Raji (cell line): Measurements from ENCODE around the gene KCNJ6.

ENCODE experiments used
- POLR2A ChIP-seq: IDR thresholded peaks from 2 replicates; pipeline ENCODE4 v1.6.1; 2011; ENCODE audit warnings: low read depth, low read length, control low read depth; ENCODE audit not compliant: insufficient read depth

KCNJ6 gene

DNA sequence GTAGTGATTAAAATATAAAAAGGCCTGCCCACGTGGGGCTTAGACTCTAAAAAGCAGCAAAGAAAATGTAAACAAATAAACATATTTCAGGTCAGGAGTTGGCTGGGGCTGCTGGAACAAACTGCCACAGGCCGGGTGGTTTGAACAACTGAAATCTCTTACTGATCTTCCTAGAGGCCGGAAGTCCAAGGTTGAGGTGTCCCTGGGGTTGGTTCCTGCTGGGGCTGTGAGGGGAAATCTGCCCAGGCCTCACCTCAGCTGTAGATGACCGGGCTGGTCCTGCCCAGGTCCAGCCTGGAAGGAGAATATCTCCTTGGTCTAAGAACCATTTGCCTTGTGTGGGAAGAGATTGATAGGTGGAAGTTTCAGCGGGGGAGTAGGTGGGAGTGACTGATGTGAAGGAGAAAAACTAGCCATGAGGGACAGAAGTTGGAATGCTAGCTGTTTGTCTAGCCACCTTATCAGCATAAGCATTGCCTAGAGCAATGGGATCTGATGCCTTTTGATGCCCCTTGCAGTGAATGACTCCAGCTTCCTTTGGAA is 328.6 kb downstream of the KCNJ6 start:
- TF ChIP-seq POLR2A: no peak

DNA sequence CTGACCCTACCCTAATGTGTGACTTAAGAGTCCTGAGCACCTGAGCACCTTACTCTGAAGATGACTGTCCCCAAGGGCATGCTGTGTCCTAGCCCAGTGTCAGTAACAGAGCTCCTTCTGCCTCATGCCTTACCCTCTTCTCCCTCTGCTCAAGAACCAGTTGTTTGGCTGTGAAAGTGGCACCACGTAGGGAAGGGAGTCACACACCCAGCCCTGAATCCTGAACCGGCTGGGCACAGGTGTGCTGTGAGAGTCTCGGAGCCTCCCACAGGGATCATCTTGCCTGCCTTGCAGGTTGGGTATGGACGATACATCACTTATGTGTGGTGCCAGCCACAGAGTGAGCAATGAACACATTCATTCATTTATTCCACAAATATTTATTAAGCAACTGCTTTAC is 329.1 kb downstream of the KCNJ6 start:
- no peak for TF ChIP-seq POLR2A

DNA sequence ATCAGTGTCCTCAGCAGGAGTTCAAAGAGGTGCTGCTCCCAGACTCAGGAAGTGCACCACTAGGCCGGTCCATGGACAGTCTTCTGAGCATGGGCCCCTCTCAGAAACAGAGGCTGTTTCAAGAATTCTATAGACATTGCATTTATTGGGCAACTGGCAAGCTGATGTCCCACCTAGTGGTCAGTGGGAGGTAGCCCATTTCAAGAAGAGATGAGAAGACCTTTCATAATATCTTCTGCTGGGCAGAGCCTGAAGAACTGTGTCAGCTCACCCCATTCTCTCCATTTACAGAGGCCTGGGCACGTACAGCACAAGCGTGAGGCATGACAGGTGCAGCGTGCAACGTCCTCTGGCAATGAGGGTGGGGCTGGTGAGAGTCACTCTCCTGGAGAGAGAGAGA is 333.7 kb downstream of the KCNJ6 start:
- no peak for TF ChIP-seq POLR2A

GRCh38 chr21:37580666-37581065 is 335.6 kb downstream of the KCNJ6 start:
- no peak for TF ChIP-seq POLR2A

DNA sequence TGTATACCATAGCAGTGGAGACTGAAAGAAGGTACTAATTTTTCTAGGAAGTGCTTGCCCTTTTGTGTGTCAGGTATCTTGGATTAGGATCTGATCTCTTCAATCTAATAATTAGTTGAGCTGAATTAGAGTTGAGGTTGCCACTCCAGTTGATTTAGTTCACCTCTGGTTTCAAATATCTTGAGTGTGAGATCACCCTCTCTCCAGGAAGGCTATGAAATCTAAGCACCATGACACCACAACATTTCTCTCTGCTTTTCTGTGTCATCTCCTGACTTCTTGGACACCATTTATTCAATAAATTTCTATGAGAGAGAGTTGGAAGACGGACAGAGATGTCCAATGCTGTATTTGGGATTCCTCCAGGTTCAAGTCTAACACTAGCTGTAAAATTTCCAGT is 336.9 kb downstream of the KCNJ6 start:
- TF ChIP-seq POLR2A: no peak

DNA sequence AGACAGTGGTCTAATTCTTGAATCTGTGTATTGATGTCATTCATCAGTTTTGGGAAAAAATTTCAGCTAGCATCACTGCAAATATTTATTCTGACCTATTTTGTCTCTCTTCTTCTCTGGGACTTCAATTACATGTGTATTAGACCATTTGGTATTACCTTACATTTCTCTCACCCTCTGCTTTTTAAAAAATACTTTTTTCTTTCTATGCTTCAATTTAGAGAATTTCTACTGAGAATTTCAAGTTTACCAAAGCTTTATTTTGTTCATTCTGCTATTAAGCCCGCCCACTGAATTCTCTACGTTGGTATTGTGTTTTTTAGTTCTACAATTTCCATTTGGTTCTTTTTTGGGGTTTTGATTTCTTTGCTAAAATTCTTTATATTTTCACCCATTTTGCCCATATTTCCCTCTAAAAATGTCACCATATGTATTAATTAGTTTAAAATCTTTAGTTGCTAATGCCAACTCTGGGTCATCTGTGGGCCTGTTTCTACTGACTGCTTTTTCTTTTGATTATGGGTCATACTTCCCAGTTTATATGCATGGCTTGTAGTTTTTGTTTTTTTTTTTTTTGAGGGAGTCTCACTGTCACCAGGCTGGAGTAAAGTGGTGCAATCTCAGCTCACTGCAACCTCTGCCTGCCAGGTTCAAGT is 337.7 kb downstream of the KCNJ6 start:
- TF ChIP-seq POLR2A: no peak

DNA sequence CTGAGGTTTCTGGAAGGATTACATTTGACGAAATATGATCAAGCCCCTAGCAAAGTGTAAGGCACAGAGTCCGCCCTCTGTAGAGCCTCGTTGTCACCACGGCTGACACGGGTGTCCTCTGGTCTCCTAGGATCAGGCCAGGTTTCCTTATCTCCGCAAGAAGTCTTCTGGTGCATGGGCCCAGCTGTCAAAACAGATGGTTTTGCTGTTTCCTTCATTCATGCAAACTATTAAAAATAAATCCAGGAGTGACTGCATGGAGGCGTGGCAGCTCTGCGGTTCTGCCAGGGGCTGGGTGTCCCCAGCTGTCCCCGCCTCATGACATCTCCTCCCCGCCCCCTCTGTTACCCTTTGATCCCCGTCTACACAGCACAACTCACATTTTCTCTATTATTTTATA is 340.7 kb downstream of the KCNJ6 start:
- no peak for TF ChIP-seq POLR2A

DNA sequence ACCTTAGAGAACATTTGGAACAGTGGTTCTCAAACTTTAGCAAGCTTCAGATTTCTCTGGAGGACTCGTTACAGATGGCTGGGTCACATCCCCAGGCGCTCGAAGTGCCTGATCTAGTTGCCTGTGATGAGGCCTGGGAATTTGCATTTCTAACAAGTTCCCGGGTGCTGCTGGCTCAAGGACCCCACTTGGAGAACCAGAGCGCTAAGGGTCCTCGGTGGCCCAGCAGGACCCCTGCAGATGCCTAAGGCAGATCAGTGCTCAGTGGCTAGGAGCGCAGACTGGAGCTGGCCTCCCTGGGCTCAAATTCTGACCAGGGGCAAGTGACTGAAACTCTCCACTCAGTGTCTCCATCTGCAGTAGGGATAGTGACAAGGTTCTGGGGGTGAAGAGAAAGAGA is 341.5 kb downstream of the KCNJ6 start:
- TF ChIP-seq POLR2A: no peak

DNA sequence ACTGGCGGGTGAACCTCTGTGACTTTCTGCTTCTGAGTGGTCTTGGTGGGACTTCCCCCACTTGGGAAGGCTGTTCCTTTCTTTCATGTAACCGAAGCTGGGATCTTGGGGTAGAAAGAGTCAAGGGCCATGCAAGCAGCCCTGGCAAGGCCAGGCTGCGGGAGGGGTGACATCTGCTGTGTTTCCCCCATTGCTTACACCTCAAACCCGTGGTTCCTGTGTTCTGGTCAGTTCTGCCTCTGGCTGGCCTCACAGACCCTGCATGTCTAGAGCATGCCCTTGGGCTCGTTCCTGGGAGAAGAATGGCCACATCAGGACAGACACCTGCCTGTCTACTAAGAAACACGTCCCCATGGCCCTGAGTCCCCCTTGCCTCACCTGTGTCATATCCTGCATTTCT is 341.9 kb downstream of the KCNJ6 start:
- no peak for TF ChIP-seq POLR2A

DNA sequence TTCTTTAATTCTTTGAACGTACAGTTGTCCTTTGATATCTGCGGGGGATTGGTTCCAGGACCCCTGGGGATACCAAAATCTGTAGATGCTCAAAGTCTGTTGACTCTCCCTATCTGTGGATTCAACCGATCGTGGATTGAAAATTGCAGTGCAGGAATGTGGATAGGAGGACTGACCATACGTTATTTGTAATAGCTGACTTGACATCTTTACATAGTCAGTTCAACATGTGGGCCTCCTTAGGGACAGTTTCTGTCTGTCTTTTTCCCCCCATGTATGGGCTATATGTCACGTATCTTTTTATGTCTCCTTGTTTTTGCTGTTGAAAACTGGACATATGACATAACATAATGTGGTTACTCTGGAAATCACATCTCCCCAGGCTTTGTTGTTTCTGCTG is 344.8 kb downstream of the KCNJ6 start:
- no peak for TF ChIP-seq POLR2A

DNA sequence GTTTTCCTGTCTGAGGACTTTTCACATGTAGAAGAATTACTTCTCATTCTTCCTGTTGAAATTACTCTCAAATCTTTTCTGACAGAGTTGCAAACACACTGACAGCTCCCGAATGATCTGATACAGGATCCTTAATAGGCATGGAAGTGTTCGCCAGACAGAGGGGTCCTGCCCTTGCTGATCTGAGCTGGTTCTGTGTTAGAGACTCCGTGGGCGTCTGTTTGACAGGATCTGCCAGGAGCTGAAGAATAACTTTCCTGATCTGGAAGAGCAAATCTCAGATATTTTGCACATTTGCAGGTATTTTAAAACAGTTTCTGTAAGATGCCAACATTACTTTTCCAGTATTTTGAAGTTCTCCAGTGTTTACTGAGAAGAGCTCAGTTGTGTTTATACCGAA is 347.3 kb downstream of the KCNJ6 start:
- TF ChIP-seq POLR2A: no peak

GRCh38 chr21:37568415-37568814 is 347.8 kb downstream of the KCNJ6 start:
- TF ChIP-seq POLR2A: no peak

- TF ChIP-seq POLR2A: no peak
These were observed 349.3 kb downstream of the KCNJ6 start for GRCh38 chr21:37566790-37567615.

DNA sequence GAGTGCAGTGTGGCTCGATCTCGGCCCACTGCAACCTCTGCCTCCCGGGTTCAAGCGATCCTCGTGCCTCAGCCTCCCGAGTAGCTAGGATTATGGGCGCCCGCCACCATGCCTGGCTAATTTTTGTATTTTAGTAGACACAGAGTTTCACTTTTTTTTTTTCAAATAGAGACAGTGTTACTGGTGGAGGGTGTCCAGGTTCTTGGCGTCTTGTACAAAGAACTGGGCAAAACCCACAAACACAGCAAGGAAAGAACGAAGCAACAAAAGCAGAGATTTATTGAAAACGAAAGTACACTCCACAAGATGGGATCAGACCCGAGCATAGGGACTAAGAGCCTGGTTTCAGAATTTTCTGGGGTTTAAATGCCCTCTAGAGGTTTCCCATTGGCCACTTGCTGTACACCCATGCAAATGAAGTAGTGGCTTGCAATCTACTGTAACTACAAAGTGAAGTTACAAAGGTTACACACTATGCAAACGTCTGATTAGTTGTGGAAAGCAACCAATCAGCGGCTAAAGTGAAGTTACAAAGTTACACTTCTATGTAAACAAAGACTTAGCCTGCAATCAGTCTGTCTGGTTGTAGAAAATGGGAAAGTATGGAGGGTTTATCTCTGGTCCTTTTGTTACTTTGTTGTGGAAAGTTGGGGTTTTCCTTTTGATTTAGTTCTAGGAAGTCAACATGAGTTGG is 350.6 kb downstream of the KCNJ6 start:
- no peak for TF ChIP-seq POLR2A

- no peak for TF ChIP-seq POLR2A
These were observed 351.2 kb downstream of the KCNJ6 start for GRCh38 chr21:37564924-37565529.

DNA sequence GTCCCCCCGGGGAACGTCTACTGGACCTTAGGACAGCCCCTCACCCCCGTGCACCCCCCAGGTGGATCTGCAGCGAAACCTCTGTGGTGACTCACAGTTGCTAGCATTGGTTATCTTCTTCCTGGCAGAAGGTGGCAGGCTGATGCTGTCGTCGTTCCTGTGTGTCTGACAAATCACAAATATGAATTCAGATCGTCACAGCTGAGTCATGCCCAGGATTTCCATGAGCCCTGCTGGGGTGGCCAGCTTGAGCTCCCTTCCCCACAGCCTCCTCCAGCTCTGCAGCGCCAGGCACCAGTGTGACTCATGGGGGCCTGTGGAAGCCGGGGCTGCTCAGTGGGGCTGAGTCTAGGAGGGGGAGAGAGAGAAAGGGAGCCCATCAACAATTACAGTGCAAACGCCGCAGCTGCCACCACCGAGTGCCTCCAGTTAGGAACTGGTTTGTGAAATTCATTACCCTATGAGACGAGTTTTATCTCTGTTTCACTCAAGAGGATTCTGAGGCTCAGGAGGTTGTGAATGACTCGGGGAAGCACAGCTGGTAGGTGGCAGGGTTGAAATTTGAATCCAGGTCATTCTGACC is 351.8 kb downstream of the KCNJ6 start:
- no peak for TF ChIP-seq POLR2A
